GM19351 (cell line): ENCODE data around the gene MAB21L4.
"Not testable (repeated sequence)": the region's sequence is repeated elsewhere in the genome, so short reads cannot be mapped to it uniquely, and the experiment has no call there.

Experiments used
- ATAC-seq: cut with Tn5 transposase; IDR thresholded peaks from one replicate; pipeline ENCODE4 v1.9.1; 2021; ENCODE audit warnings: mild to moderate bottlenecking, moderate library complexity; ENCODE audit not compliant: unreplicated experiment

The MAB21L4 gene

GRCh38 chr2:240846309-240846708 lies 49.6 kb downstream of the MAB21L4 start:
- not testable (repeated sequence) for ATAC-seq

DNA sequence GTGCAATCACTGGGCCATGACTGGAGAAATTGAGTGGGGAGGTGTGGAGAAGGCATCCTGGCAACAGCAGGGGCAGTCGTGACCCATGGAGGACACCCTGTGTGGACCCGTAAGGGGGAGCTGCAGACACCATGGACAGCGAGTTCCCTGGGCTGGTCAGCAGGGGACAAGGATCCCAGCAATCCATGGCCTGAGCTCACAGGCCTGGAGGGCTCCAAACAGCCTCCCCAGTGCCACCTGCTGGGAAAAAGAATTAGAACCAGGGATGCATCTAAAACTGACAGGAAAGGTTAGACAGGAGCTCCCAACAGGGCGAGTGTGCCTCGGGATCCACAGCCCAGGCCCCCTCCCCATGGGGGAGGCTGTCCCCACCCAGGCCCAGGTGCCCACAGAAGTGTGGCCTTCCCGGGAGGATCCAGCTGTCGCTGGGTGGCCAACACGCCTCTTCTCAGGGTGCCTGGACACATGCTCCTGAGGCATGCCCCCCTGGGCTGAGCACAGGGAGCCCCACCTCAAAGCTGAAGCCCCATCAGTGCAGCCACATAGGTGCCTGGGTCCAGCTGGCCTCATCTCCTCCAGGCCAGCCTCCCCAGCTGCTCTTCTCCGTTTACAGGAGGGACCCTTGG lies 55.4 kb downstream of the MAB21L4 start:
- no peak for ATAC-seq

GRCh38 chr2:240839152-240840143 lies 56.5 kb downstream of the MAB21L4 start:
- ATAC-seq: no peak

- ATAC-seq: no peak
These were observed 58.3 kb downstream of the MAB21L4 start for GRCh38 chr2:240837621-240838020.

DNA sequence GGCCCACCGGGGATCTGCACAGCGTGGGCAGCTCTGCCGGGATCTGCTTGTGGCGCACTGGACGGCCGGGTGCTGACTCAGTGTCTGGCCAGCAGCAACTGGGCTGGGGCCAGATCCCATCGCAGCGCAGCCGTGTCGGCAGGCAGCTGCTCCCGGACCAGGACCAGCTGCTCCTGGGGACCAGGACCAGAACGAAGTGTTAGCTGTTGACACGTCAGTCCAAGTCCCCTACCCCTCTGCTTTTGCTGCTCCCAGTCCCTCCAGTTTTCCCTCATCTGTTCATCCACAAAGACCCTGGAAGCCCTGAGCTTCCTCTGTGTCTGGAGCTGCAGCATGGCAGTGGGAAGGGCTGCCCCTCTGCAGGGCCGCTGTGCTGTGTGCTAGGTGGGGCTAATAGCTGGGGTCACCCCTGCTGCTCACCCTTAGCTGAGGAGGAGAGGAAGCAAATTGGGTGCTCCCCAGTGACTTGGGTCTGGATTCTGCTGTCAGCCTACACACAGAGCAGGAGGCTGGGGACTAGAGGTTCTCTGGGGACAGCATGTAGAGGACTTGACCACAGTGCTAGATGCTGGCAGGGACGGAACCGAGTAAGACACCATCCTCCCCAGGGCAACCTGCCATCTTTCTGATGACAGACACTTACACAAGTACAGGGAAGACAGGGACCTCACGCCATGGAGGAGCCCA lies 59.0 kb downstream of the MAB21L4 start:
- ATAC-seq: no peak
